ENCODE results near the gene CRELD2.

- TF ChIP-seq, protein P1, sequence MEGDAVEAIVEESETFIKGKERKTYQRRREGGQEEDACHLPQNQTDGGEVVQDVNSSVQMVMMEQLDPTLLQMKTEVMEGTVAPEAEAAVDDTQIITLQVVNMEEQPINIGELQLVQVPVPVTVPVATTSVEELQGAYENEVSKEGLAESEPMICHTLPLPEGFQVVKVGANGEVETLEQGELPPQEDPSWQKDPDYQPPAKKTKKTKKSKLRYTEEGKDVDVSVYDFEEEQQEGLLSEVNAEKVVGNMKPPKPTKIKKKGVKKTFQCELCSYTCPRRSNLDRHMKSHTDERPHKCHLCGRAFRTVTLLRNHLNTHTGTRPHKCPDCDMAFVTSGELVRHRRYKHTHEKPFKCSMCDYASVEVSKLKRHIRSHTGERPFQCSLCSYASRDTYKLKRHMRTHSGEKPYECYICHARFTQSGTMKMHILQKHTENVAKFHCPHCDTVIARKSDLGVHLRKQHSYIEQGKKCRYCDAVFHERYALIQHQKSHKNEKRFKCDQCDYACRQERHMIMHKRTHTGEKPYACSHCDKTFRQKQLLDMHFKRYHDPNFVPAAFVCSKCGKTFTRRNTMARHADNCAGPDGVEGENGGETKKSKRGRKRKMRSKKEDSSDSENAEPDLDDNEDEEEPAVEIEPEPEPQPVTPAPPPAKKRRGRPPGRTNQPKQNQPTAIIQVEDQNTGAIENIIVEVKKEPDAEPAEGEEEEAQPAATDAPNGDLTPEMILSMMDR (optimal IDR thresholded peaks at IDR 0.05 in 1 of 3, IDR thresholded peaks at IDR 0.05 in 1 of 3, conservative IDR thresholded peaks at IDR 0.05 in 1 of 3; ENCODE audit: extremely low read depth in 1 of 3, insufficient read depth in 2 of 3, low read length in 3 of 3) = no peak
- TF ChIP-seq EZH2 (IDR thresholded peaks at IDR 0.05; ENCODE audit: low read length) = no peak
These were observed 38.0 kb downstream of the CRELD2 start for GRCh38 chr22:49956418-49956770.
